NCI-H1048 (cell line): Measurements from ENCODE around the gene CCSER1.

Experiments
- DNase-seq: peaks from one replicate; lab custom pipeline; 2025; lab: John Stamatoyannopoulos, UW

Gene CCSER1

GRCh38 chr4:90198086-90198847 lies 71.1 kb downstream of the CCSER1 start:
- DNase-seq: no peak

- DNase-seq: no peak
Observed at GRCh38 chr4:90207887-90208454, 80.8 kb downstream of the CCSER1 start.

- no peak for DNase-seq
Observed at GRCh38 chr4:90209922-90210321, 82.7 kb downstream of the CCSER1 start.

GRCh38 chr4:90211174-90211573 lies 84.0 kb downstream of the CCSER1 start:
- DNase-seq: no peak

- no peak for DNase-seq
Observed at GRCh38 chr4:90215286-90215685, 88.1 kb downstream of the CCSER1 start.

- DNase-seq: no peak
Observed at GRCh38 chr4:90219822-90220221, 92.6 kb downstream of the CCSER1 start.

- no peak for DNase-seq
Observed at GRCh38 chr4:90220459-90220858, 93.3 kb downstream of the CCSER1 start.

- no peak for DNase-seq
Observed at GRCh38 chr4:90226734-90227133, 99.5 kb downstream of the CCSER1 start.

- no peak for DNase-seq
Observed at GRCh38 chr4:90227177-90227576, 100.0 kb downstream of the CCSER1 start.

GRCh38 chr4:90234916-90235547 lies 107.8 kb downstream of the CCSER1 start:
- DNase-seq: no peak

- no peak for DNase-seq
Observed at GRCh38 chr4:90237751-90238530, 110.7 kb downstream of the CCSER1 start.

GRCh38 chr4:90240333-90240732 lies 113.1 kb downstream of the CCSER1 start:
- DNase-seq: no peak

GRCh38 chr4:90241008-90241407 lies 113.8 kb downstream of the CCSER1 start:
- no peak for DNase-seq

- DNase-seq: no peak
Observed at GRCh38 chr4:90245837-90246236, 118.6 kb downstream of the CCSER1 start.

- DNase-seq: peak; percentile 37
Observed at GRCh38 chr4:90246816-90247215, 119.6 kb downstream of the CCSER1 start.

- no peak for DNase-seq
Observed at GRCh38 chr4:90254357-90254756, 127.2 kb downstream of the CCSER1 start.

- no peak for DNase-seq
Observed at GRCh38 chr4:90274175-90274574, 147.0 kb downstream of the CCSER1 start.

- no peak for DNase-seq
Observed at GRCh38 chr4:90280954-90281353, 153.8 kb downstream of the CCSER1 start.

- no peak for DNase-seq
Observed at GRCh38 chr4:90281541-90282355, 154.6 kb downstream of the CCSER1 start.

- no peak for DNase-seq
Observed at GRCh38 chr4:90290345-90290744, 163.2 kb downstream of the CCSER1 start.

GRCh38 chr4:90292438-90292837 lies 165.2 kb downstream of the CCSER1 start:
- DNase-seq: no peak

GRCh38 chr4:90293320-90293719 lies 166.1 kb downstream of the CCSER1 start:
- DNase-seq: no peak
